ENCODE measurements around the gene CLEC18B. TPM values are rescaled to one million over a fixed set of nuclear protein-coding genes. Genes with fewer than 3 reads are reported as not detected.
A peak's percentile ranks its signal among the peaks of the same experiment; 100 is the strongest.
"Not testable (repeated sequence)": the region's sequence is repeated elsewhere in the genome, so short reads cannot be mapped to it uniquely, and the experiment has no call there.

Gene CLEC18B
- total RNA-seq, 8 experiments from 2014 or later: 0.90 to 7.8 (median 3.4) TPM; not detected in 1

DNA sequence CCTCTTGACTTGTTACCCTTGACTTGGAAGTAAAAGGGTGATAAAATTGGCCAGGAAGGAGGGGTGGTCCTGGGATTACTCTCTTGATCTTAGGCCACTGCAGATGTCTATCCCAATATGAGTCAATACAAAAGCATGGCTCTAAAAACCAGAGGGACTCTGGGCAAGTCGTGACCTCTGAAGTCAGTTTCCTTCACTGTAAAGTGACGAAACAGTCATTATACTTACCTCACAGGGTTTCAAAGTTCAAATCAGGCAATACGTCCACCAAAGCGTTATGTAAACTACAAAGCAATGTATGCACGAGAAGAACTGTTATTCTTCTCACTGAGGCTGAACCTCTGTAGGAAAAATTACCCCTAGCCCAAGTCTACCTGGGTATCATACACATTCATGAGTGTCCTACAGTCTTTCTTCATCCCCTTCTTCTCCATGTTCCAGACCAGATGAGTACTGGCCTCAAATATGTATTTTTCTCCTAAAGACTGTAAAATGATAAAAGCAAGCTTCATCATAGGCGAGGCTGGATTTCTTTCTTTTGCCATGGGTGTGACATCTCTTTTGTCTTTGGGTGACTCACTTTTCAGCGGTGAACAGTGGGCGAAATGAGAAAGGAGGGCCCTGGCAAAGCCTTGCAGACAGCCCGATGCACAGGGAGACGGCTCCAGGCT lies 34.5 kb upstream of the CLEC18B start:
- ATAC-seq (replicated peaks in 6 of 8): peak in 7 of 8 experiments; percentile 11 to 67 (median 17)
- Histone ChIP-seq H3K4me3 (no peak overlapping the region), H3K27ac (no peak overlapping the region), H3K4me1 (replicated peaks in 1 of 2) (no peaks in the 10 kb centered on the region)
- in situ Hi-C loops (cut with MboI; ENCODE audit: low pct_unique_long_range_greater_than_20kb in 2 of 9, low sequenced_read_pairs in 9 of 9, unreplicated experiment in 9 of 9): loop anchor here in 1 of 9 experiments (25.0 kb wide), 1 partner anchor 157 kb away; the partner anchor contains the start of gene GLG1
- 45 to 100% (median 81%) methylated on average over 2 to 10 of the region's 10 CpGs; no CpG with 5 or more reads in 1 of the 10 experiments for WGBS, 10 experiments

DNA sequence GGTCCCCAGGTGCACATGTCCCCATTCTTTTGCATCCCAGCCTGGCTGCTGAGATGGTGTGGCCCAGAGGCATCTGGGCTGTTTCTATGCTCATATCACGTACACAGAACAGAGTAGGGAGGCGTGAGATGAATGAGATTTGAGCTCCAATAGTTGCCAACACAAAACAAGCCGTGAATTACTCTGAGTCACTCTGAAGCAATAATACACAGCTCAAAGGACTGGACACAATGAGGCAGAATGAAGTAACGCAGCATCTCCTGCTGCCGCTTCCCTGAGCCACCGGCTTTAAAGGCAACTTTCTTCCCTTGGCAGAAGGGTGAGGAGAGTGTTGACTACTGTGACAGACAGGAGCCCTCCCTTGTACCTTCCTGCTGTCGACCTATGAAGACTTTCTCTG lies 33.9 kb upstream of the CLEC18B start:
- 40 to 100% (median 84%) methylated on average over 1 to 7 of the region's 7 CpGs for WGBS, 10 experiments
- peak in 7 of 8 experiments; percentile 15 to 86 (median 72) for ATAC-seq (replicated peaks in 6 of 8)
- no peak overlapping the region for H3K27ac ChIP-seq
- no peak overlapping the region for H3K4me3 ChIP-seq
- in situ Hi-C loops (cut with MboI; ENCODE audit: low pct_unique_long_range_greater_than_20kb in 2 of 9, low sequenced_read_pairs in 9 of 9, unreplicated experiment in 9 of 9): loop anchor here in 1 of 9 experiments (25.0 kb wide), 1 partner anchor 157 kb away; the partner anchor contains the start of gene GLG1
- H3K4me1 ChIP-seq (replicated peaks in 1 of 2): no peaks in the 10 kb centered on the region

DNA sequence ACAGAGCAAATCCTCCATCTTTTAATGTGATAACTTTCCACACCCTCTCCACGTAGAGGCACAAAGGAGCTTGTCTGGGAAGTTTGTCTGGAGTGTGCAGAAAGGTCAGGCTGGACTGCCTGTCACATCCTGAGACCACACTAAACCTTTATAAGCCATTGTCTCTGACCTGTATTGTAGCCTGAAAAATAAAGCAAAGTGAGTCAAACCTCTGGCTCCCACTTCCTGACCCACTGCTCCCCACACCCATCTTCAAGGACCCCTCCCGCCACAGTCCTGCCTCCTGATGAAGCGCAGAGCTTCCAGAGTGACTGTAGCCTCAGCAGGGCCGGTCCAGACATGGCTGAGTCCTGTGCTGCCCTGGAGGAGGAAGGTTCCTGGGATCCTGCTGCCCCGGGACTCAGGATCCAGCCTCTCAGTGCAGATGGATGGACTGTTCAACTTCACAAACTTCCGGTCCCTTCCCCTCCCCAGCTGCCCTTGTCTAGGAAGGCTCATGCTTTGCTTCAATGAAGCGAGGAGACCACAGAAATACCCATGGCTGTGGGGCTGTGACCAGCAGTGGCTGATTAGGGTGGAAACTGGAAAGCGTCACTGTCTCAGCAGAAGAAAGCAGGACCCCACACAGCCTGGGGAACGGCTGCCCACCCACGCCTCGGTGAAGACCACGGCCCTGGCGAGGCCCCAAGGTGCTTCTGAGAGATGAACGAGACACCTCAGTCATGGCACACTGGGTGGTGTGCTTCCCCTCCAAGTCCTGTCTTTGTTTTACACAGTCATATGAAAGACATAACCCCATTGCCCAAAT lies 30.9 kb upstream of the CLEC18B start:
- no peak overlapping the region for H3K27ac ChIP-seq
- H3K4me1 ChIP-seq (replicated peaks in 1 of 2): no peaks in the 10 kb centered on the region
- no peak for ATAC-seq (replicated peaks in 6 of 8)
- in situ Hi-C loops (cut with MboI; ENCODE audit: low pct_unique_long_range_greater_than_20kb in 2 of 9, low sequenced_read_pairs in 9 of 9, unreplicated experiment in 9 of 9): loop anchor here in 1 of 9 experiments (25.0 kb wide), 1 partner anchor 160 kb away; the partner anchor contains the start of gene GLG1
- WGBS, 10 experiments: 67 to 100% (median 100%) methylated on average over 1 to 2 of the region's 14 CpGs; no CpG with 5 or more reads in 4 of the 10 experiments
- H3K4me3 ChIP-seq: no peak overlapping the region

- in situ Hi-C loops (cut with MboI; ENCODE audit: low pct_unique_long_range_greater_than_20kb in 2 of 9, low sequenced_read_pairs in 9 of 9, unreplicated experiment in 9 of 9): loop anchor here in 1 of 9 experiments (25.0 kb wide), 1 partner anchor 161 kb away; the partner anchor contains the start of gene GLG1
- H3K4me1 ChIP-seq (replicated peaks in 1 of 2): no peaks in the 10 kb centered on the region
These were observed 29.9 kb upstream of the CLEC18B start for GRCh38 chr16:74450967-74451760.

GRCh38 chr16:74450236-74450635 lies 29.0 kb upstream of the CLEC18B start:
- no peak overlapping the region for H3K27ac ChIP-seq
- in situ Hi-C loops (cut with MboI; ENCODE audit: low pct_unique_long_range_greater_than_20kb in 2 of 9, low sequenced_read_pairs in 9 of 9, unreplicated experiment in 9 of 9): loop anchor here in 1 of 9 experiments (25.0 kb wide), 1 partner anchor 162 kb away; the partner anchor contains the start of gene GLG1
- 76 to 100% (median 100%) methylated on average over 1 to 3 of the region's 3 CpGs; no CpG with 5 or more reads in 2 of the 10 experiments for WGBS, 10 experiments

More at GRCh38 chr16:74450967-74451760, 29.9 kb upstream of the CLEC18B start:
- Histone ChIP-seq H3K4me3 (no peak overlapping the region), H3K27ac (no peak overlapping the region)
- no peak for ATAC-seq (replicated peaks in 6 of 8)
- WGBS, 10 experiments: 80 to 100% (median 94%) methylated on average over 1 to 10 of the region's 20 CpGs; no CpG with 5 or more reads in 1 of the 10 experiments

GRCh38 chr16:74449470-74449869 lies 28.2 kb upstream of the CLEC18B start:
- in situ Hi-C loops (cut with MboI; ENCODE audit: low pct_unique_long_range_greater_than_20kb in 2 of 9, low sequenced_read_pairs in 9 of 9, unreplicated experiment in 9 of 9): loop anchor here in 1 of 9 experiments (25.0 kb wide), 1 partner anchor 137 kb away; no protein-coding TSS in a partner anchor
- H3K27ac ChIP-seq: no peak overlapping the region
- H3K4me1 ChIP-seq (replicated peaks in 1 of 2): no peaks in the 10 kb centered on the region
- peak; percentile 18 to 78 (median 31) for ATAC-seq (replicated peaks in 6 of 8)
- no peak overlapping the region for H3K4me3 ChIP-seq
- WGBS, 10 experiments: 20 to 97% (median 89%) methylated on average over 2 to 5 of the region's 5 CpGs; no CpG with 5 or more reads in 5 of the 10 experiments

More at GRCh38 chr16:74450236-74450635, 29.0 kb upstream of the CLEC18B start:
- Histone ChIP-seq H3K4me1 (replicated peaks in 1 of 2) (no peaks in the 10 kb centered on the region), H3K4me3 (no peak overlapping the region)
- ATAC-seq (replicated peaks in 6 of 8): no peak

DNA sequence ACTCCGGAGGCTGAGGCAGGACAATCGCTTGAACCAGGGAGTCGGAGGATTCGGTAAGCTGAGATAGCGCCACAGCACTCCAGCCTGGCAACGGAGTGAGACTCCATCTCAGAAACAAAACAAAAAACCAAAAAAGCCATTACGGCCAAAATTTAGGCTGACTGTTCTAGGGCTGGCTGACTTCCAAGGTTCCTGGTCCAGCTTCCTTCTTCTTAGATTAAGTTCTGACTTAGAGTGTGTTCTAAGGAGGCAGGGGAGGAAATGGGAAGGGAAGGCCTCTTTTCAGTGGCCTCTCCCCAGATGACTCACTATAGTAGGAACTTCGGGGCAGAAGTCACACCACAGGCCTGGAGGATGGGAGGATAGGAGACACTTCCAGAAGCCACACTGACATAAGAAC lies 27.7 kb upstream of the CLEC18B start:
- WGBS, 10 experiments: 0 to 100% (median 94%) methylated on average over 1 to 7 of the region's 8 CpGs; no CpG with 5 or more reads in 2 of the 10 experiments
- Histone ChIP-seq H3K4me1 (replicated peaks in 1 of 2) (no peaks in the 10 kb centered on the region), H3K4me3 (no peak overlapping the region), H3K27ac (no peak overlapping the region)
- in situ Hi-C loops (cut with MboI; ENCODE audit: low pct_unique_long_range_greater_than_20kb in 2 of 9, low sequenced_read_pairs in 9 of 9, unreplicated experiment in 9 of 9): loop anchor here in 1 of 9 experiments (25.0 kb wide), 1 partner anchor 137 kb away; no protein-coding TSS in a partner anchor
- ATAC-seq (replicated peaks in 6 of 8): peak in 3 of 8 experiments; percentile 44 to 97 (median 95)

GRCh38 chr16:74447578-74447977 lies 26.3 kb upstream of the CLEC18B start:
- no peak for ATAC-seq (replicated peaks in 6 of 8)
- no peak overlapping the region for H3K27ac ChIP-seq
- no peaks in the 10 kb centered on the region for H3K4me1 ChIP-seq (replicated peaks in 1 of 2)
- WGBS, 10 experiments: 88 to 100% (median 90%) methylated on average over 1 to 5 of the region's 5 CpGs; no CpG with 5 or more reads in 4 of the 10 experiments
- in situ Hi-C loops (cut with MboI; ENCODE audit: low pct_unique_long_range_greater_than_20kb in 2 of 9, low sequenced_read_pairs in 9 of 9, unreplicated experiment in 9 of 9): loop anchor here in 1 of 9 experiments (25.0 kb wide), 1 partner anchor 135 kb away; no protein-coding TSS in a partner anchor
- H3K4me3 ChIP-seq: no peak overlapping the region

- no peaks in the 10 kb centered on the region for H3K4me1 ChIP-seq (replicated peaks in 1 of 2)
- no peak overlapping the region for H3K4me3 ChIP-seq
- H3K27ac ChIP-seq: no peak overlapping the region
- in situ Hi-C loops (cut with MboI; ENCODE audit: low pct_unique_long_range_greater_than_20kb in 2 of 9, low sequenced_read_pairs in 9 of 9, unreplicated experiment in 9 of 9): loop anchor here in 1 of 9 experiments (25.0 kb wide), 1 partner anchor 135 kb away; no protein-coding TSS in a partner anchor
- no peak for ATAC-seq (replicated peaks in 6 of 8)
- WGBS, 10 experiments: 81 to 100% (median 82%) methylated on average over 1 to 8 of the region's 8 CpGs; no CpG with 5 or more reads in 6 of the 10 experiments
These were observed 25.6 kb upstream of the CLEC18B start for GRCh38 chr16:74446866-74447265.

DNA sequence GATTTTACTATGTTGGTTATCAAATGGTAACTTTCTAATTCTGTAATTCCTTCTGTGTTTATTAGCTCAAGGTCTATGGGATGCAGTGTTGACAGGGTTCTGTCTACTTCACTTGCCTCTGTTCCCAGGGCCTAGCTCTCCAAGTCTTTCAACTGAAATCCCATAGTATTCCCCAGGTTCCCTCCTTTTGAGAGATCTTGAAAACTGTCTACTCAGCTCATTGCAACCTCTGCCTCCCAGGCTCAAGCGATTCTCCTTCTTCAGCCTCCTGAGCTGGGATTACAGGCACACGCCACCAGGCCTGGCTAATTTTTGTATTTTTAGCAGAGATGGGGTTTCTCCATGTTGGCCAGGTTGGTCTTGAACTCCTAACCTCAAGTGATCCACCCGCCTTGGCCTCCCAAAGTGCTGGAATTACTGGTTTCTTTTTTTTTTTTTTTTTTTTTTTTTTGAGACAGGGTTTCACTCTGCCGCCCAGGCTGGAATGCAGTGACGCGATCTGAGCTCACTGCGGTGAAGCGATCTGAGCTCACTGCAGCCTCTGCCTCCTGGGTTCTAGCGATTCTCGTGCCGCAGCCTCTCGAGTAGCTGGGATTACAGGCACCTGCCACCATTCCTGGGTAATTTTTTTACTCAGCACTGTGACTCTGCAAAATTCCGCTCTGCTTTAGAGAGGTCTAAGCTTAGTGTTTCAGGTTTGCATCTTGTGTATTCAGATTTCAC lies 22.5 kb upstream of the CLEC18B start:
- not testable (repeated sequence) for H3K4me3 ChIP-seq; H3K27ac ChIP-seq; ATAC-seq (replicated peaks in 6 of 8); H3K4me1 ChIP-seq (replicated peaks in 1 of 2)
- WGBS, 10 experiments: 80 to 100% (median 100%) methylated on average over 1 of the region's 13 CpGs; no CpG with 5 or more reads in 7 of the 10 experiments
- in situ Hi-C loops (cut with MboI; ENCODE audit: low pct_unique_long_range_greater_than_20kb in 2 of 9, low sequenced_read_pairs in 9 of 9, unreplicated experiment in 9 of 9): loop anchor here in 1 of 9 experiments (25.0 kb wide), 1 partner anchor 131 kb away; no protein-coding TSS in a partner anchor

DNA sequence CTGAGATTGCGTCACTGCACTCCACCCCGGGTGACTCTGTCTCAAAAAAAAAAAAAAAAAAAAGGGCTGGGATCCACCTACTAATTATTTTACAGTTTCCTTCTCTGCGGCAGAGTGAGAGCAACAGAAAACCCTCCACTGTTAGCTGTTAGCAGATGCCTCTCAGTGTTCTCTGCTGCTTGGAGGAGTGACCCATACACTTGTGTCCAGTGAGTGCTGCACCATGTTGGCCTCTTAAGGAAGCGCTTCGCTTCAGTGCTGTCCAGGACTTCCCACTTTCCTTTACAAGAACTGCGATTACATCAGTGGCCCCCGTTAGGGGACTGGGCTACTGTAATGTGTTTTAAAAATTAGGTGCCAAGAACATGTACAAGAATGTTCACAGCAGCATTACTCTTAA lies 18.4 kb upstream of the CLEC18B start:
- Histone ChIP-seq H3K4me3 (no peak overlapping the region), H3K4me1 (replicated peaks in 1 of 2) (no peaks in the 10 kb centered on the region), H3K27ac (no peak overlapping the region)
- in situ Hi-C loops (cut with MboI; ENCODE audit: low pct_unique_long_range_greater_than_20kb in 2 of 9, low sequenced_read_pairs in 9 of 9, unreplicated experiment in 9 of 9): loop anchor here in 1 of 9 experiments (25.0 kb wide), 1 partner anchor 127 kb away; no protein-coding TSS in a partner anchor
- WGBS, 10 experiments: 82 to 100% (median 94%) methylated on average over 2 to 5 of the region's 7 CpGs; no CpG with 5 or more reads in 3 of the 10 experiments
- ATAC-seq (replicated peaks in 6 of 8): no peak

Measured in motor neuron (in vitro differentiated cells).